Left lung (tissue), 10 donors: ENCODE measurements around the gene TSPAN6. TPM values are rescaled to one million over a fixed set of nuclear protein-coding genes. Genes with fewer than 3 reads are reported as not detected.

Experiments used
- ATAC-seq: fragments of 200-7000 bp; cut with Tn5 transposase; one replicate; pipeline ENCODE4 v1.9.1; 2020; ENCODE audit warnings: moderate library complexity
- DNase-seq, 4 donors: peaks; one replicate each; pipeline ENCODE4 v3.0.0-alpha.2; 2013 to 2020
- H3K27ac ChIP-seq, 2 donors: fragments of 200-600 bp; sonication (generic) in 1 of 2; one replicate each; pipeline versions ENCODE4 v1.5.0 to v1.8.0; 2020 to 2021
- H3K27me3 ChIP-seq, 2 donors: fragments of 200-600 bp; sonication (generic) in 1 of 2; one replicate each; pipeline versions ENCODE4 v1.5.0 to v1.8.0; 2020 to 2021
- H3K36me3 ChIP-seq, 2 donors: fragments of 200-600 bp; sonication (generic) in 1 of 2; one replicate each; pipeline versions ENCODE4 v1.5.0 to v1.8.0; 2020 to 2021
- H3K4me1 ChIP-seq, 2 donors: fragments of 200-600 bp; one replicate each; pipeline ENCODE4 v1.8.0; 2021
- H3K4me3 ChIP-seq, 2 donors: fragments of 200-600 bp; sonication (generic) in 1 of 2; one replicate each; pipeline versions ENCODE4 v1.5.0 to v1.8.0; 2020 to 2021; ENCODE audit warnings: mild to moderate bottlenecking in 1 of 2
- H3K9me3 ChIP-seq, 2 donors: fragments of 200-600 bp; sonication (generic) in 1 of 2; one replicate each; pipeline versions ENCODE4 v1.5.0 to v1.8.0; 2020 to 2021
- CTCF ChIP-seq, 2 donors: fragments of 200-600 bp; sonication (generic) in 1 of 2; IDR thresholded peaks; one replicate each; pipeline versions ENCODE4 v1.5.0 to v1.8.0; 2021; ENCODE audit warnings: antibody characterized with exemption in 2 of 2
- intact Hi-C, 2 donors: fragments of 100-400 bp; cut with DNase I; formaldehyde crosslinking; loops; one replicate each; pipeline versions ENCODE4 v1.11.2 to v1.14.2; 2022
- polyA plus RNA-seq, 6 donors: library from polyadenylated mRNA; unstranded; fragments of 120-200 nt; gene quantifications; one replicate each; pipeline ENCODE4 v1.2.1, GENCODE V29; 2013; ENCODE audit not compliant: insufficient read length in 6 of 6
- total RNA-seq, 2 donors: library from RNA; stranded (reverse); fragmentation: NEBNext Ultra II Directional; extraction: Animal tissue kit (Norgen Biotek cat#: 25700); gene quantifications; one replicate each; pipeline ENCODE4 v1.2.1, GENCODE V29; 2021
- donor health status: DM: no; HTN: yes; CAD: no.
- donor health status: DM: no; HTN: no; CAD: no.

Gene TSPAN6
- total and polyA plus RNA-seq, 8 donors: 13.2 to 117 (median 102) TPM

- no peak for TF ChIP-seq CTCF (IDR thresholded peaks at IDR 0.05)
- Histone ChIP-seq H3K27me3 (no peaks in the 10 kb centered on the region), H3K36me3 (no peaks in the 10 kb centered on the region), H3K4me1 (no peaks in the 10 kb centered on the region), H3K27ac (peak overlapping the region in 1 of 2 donors; percentile 71), H3K9me3 (no peaks in the 10 kb centered on the region), H3K4me3 (no peak overlapping the region)
- peak; percentile 24 for ATAC-seq
- intact Hi-C loops: no loop called here
- DNase-seq: no peak
Measured at GRCh38 chrX:100648458-100649417, 12.1 kb upstream of the TSPAN6 start.

- H3K9me3 ChIP-seq: no peaks in the 10 kb centered on the region
- no peaks in the 10 kb centered on the region for H3K36me3 ChIP-seq
- H3K4me3 ChIP-seq: no peak overlapping the region
- H3K27ac ChIP-seq: peak overlapping the region in 1 of 2 donors; percentile 15
- ATAC-seq (no peak), DNase-seq (no peak)
- TF ChIP-seq CTCF (IDR thresholded peaks at IDR 0.05): no peak
- H3K27me3 ChIP-seq: no peaks in the 10 kb centered on the region
- intact Hi-C loops: no loop called here
- no peaks in the 10 kb centered on the region for H3K4me1 ChIP-seq
Measured at GRCh38 chrX:100647739-100648138, 11.1 kb upstream of the TSPAN6 start.

- Histone ChIP-seq H3K36me3 (no peaks in the 10 kb centered on the region), H3K4me3 (no peak overlapping the region), H3K27ac (peak overlapping the region in 1 of 2 donors; percentile 15), H3K4me1 (no peaks in the 10 kb centered on the region), H3K27me3 (no peaks in the 10 kb centered on the region), H3K9me3 (no peaks in the 10 kb centered on the region)
- DNase-seq (peak in 2 of 4 donors; percentile 40 to 64), ATAC-seq (no peak)
- no peak for TF ChIP-seq CTCF (IDR thresholded peaks at IDR 0.05)
- intact Hi-C loops: no loop called here
Measured at GRCh38 chrX:100647095-100647494, 10.5 kb upstream of the TSPAN6 start.

- TF ChIP-seq CTCF (IDR thresholded peaks at IDR 0.05): no peak
- Histone ChIP-seq H3K9me3 (no peaks in the 10 kb centered on the region), H3K27me3 (no peaks in the 10 kb centered on the region), H3K27ac (peak overlapping the region in 1 of 2 donors; percentile 61), H3K4me1 (no peaks in the 10 kb centered on the region), H3K36me3 (no peaks in the 10 kb centered on the region), H3K4me3 (peak overlapping the region in 1 of 2 donors; percentile 1)
- ATAC-seq (no peak), DNase-seq (no peak)
- intact Hi-C loops: no loop called here
Measured at GRCh38 chrX:100645106-100645505, 8.5 kb upstream of the TSPAN6 start.
